Thyroid gland (tissue), 4 donors: ENCODE results near the gene LORICRIN. TPM values are rescaled to one million over a fixed set of nuclear protein-coding genes. Genes with fewer than 3 reads are reported as not detected.

Source experiments
- DNase-seq, 2 donors: peaks; one replicate each; pipeline ENCODE4 v3.0.0-alpha.2; 2019
- H3K27ac ChIP-seq, 3 donors: fragments of 200-600 bp; sonication (generic); 1 replicate in 2 of 3; 2 replicates in 1 of 3; pipeline ENCODE4 v1.5.1; 2016 to 2019; ENCODE audit warnings: mild to moderate bottlenecking in 1 of 3, moderate library complexity in 1 of 3
- H3K27me3 ChIP-seq: fragments of 200-600 bp; sonication (generic); one replicate; pipeline ENCODE4 v1.5.1; 2019
- H3K36me3 ChIP-seq, 2 donors: fragments of 200-600 bp; sonication (generic); one replicate each; pipeline ENCODE4 v1.5.1; 2016 to 2019
- H3K4me1 ChIP-seq, 2 donors: fragments of 200-600 bp; sonication (generic); one replicate each; pipeline ENCODE4 v1.5.1; 2017 to 2019
- H3K4me3 ChIP-seq, 3 donors: fragments of 200-600 bp; sonication (generic); replicated peaks in 1 of 3; 1 replicate in 2 of 3; 2 replicates in 1 of 3; pipeline ENCODE4 v1.5.1; 2016; ENCODE audit warnings: mild to moderate bottlenecking in 1 of 3
- H3K9me3 ChIP-seq: fragments of 200-600 bp; sonication (generic); one replicate; pipeline ENCODE4 v1.5.1; 2017
- CTCF ChIP-seq, 6 experiments: fragments of 200-600 bp in 3 of 6; fragments of 450-650 bp in 3 of 6; sonication (generic) in 3 of 6; IDR thresholded peaks; one replicate each; pipeline ENCODE4 v1.5.1; 2016 to 2019; ENCODE audit warnings: antibody characterized with exemption in 6 of 6, mild to moderate bottlenecking in 2 of 6, inconsistent platforms in 1 of 6, moderate library complexity in 1 of 6
- POLR2A ChIP-seq, 2 donors: fragments of 450-650 bp; IDR thresholded peaks; one replicate each; pipeline ENCODE4 v1.6.1; 2017; ENCODE audit warnings: antibody characterized with exemption in 2 of 2, mild to moderate bottlenecking in 2 of 2, moderate library complexity in 1 of 2
- WGBS, 2 donors: methylation state at CpG; one replicate each; pipeline ENCODE4 v1.1.5; 2017; 5-methylcytosine and 5-hydroxymethylcytosine counted together
- intact Hi-C: fragments of 100-400 bp; cut with DNase I; formaldehyde crosslinking; loops from one replicate; pipeline ENCODE4 v1.15.1; 2023
- total RNA-seq, 4 donors: library from RNA; depleted of rRNA; stranded (reverse); fragments of >200 nt; gene quantifications; one replicate each; pipeline ENCODE4 v1.2.3, GENCODE V29; 2016

The LORICRIN gene
- total RNA-seq, 4 donors from 2014 or later = not detected

- no peak overlapping the region for H3K4me3 ChIP-seq
- intact Hi-C loops = no loop called here
- no peaks in the 10 kb centered on the region for H3K27me3 ChIP-seq
- H3K4me1 ChIP-seq = no peaks in the 10 kb centered on the region
- WGBS, 2 donors = 72 to 83% methylated on average over 1 of the region's 1 CpG
- H3K27ac ChIP-seq = no peak overlapping the region
- H3K36me3 ChIP-seq = no peaks in the 10 kb centered on the region
- no peak for TF ChIP-seq CTCF (IDR thresholded peaks at IDR 0.05)
- TF ChIP-seq POLR2A (IDR thresholded peaks at IDR 0.05) = no peak
- H3K9me3 ChIP-seq = no peaks in the 10 kb centered on the region
- DNase-seq = no peak
Measured at GRCh38 chr1:153233448-153233847, 26.0 kb upstream of the LORICRIN start.

- Histone ChIP-seq H3K4me3 (no peak overlapping the region), H3K36me3 (no peaks in the 10 kb centered on the region), H3K27ac (no peak overlapping the region), H3K27me3 (no peaks in the 10 kb centered on the region), H3K9me3 (no peaks in the 10 kb centered on the region), H3K4me1 (no peaks in the 10 kb centered on the region)
- intact Hi-C loops = no loop called here
- 36 to 56% methylated on average over 2 of the region's 2 CpGs for WGBS, 2 donors
- TF ChIP-seq POLR2A (IDR thresholded peaks at IDR 0.05) (no peak), CTCF (IDR thresholded peaks at IDR 0.05) (no peak)
- no peak for DNase-seq
Measured at GRCh38 chr1:153238527-153238926, 21.0 kb upstream of the LORICRIN start.

- TF ChIP-seq CTCF (IDR thresholded peaks at IDR 0.05) (no peak), POLR2A (IDR thresholded peaks at IDR 0.05) (no peak)
- Histone ChIP-seq H3K4me3 (no peak overlapping the region), H3K4me1 (no peaks in the 10 kb centered on the region), H3K27me3 (no peaks in the 10 kb centered on the region), H3K27ac (no peak overlapping the region), H3K9me3 (no peaks in the 10 kb centered on the region), H3K36me3 (no peaks in the 10 kb centered on the region)
- intact Hi-C loops = no loop called here
- no peak for DNase-seq
- WGBS, 2 donors = 77 to 91% methylated on average over 1 of the region's 1 CpG
Measured at GRCh38 chr1:153242160-153242559, 17.3 kb upstream of the LORICRIN start.

GRCh38 chr1:153245466-153245865 is 14.0 kb upstream of the LORICRIN start:
- DNase-seq = no peak
- no peaks in the 10 kb centered on the region for H3K27me3 ChIP-seq
- H3K27ac ChIP-seq = no peak overlapping the region
- WGBS, 2 donors = 79 to 84% methylated on average over 4 of the region's 4 CpGs
- no peaks in the 10 kb centered on the region for H3K36me3 ChIP-seq
- TF ChIP-seq CTCF (IDR thresholded peaks at IDR 0.05) = no peak
- TF ChIP-seq POLR2A (IDR thresholded peaks at IDR 0.05) = no peak
- no peaks in the 10 kb centered on the region for H3K9me3 ChIP-seq
- no peak overlapping the region for H3K4me3 ChIP-seq
- no peaks in the 10 kb centered on the region for H3K4me1 ChIP-seq
- intact Hi-C loops = no loop called here

- DNase-seq = no peak
- TF ChIP-seq CTCF (IDR thresholded peaks at IDR 0.05) = no peak
- TF ChIP-seq POLR2A (IDR thresholded peaks at IDR 0.05) = no peak
- WGBS, 2 donors = 92 to 100% methylated on average over 1 of the region's 1 CpG
- Histone ChIP-seq H3K27ac (no peak overlapping the region), H3K4me3 (no peak overlapping the region), H3K36me3 (no peaks in the 10 kb centered on the region), H3K4me1 (no peaks in the 10 kb centered on the region), H3K9me3 (no peaks in the 10 kb centered on the region), H3K27me3 (no peaks in the 10 kb centered on the region)
- intact Hi-C loops = no loop called here
Measured at GRCh38 chr1:153246018-153246417, 13.5 kb upstream of the LORICRIN start.
